A549 (cell line): ENCODE results near the gene IGSF10. TPM values are rescaled to one million over a fixed set of nuclear protein-coding genes. Genes with fewer than 3 reads are reported as not detected.

ENCODE experiments used
- ATAC-seq, 2 experiments: fragments of 200-7000 bp in 1 of 2; fragments of >200 bp in 1 of 2; cut with Nextera tagmentation in 1 of 2; cut with Tn5 transposase in 1 of 2; 3 replicates each; pipeline versions ENCODE4 v1.8.0 to v1.9.1; 2018 to 2020; ENCODE audit warnings: mild to moderate bottlenecking in 1 of 2, moderate library complexity in 1 of 2
- CTCF ChIA-PET: fragments of 300-600 bp; sonication (Branson Sonifier 250); formaldehyde crosslinking; extraction: SDS; loops from one replicate; lab custom pipeline; 2021; ENCODE audit warnings: antibody characterized with exemption, inconsistent platforms; lab: Yijun Ruan, JAX
- POLR2A ChIA-PET: fragments of 350-600 bp; formaldehyde crosslinking; extraction: SDS; loops from one replicate; lab custom pipeline; 2021; ENCODE audit warnings: antibody characterized with exemption, inconsistent platforms; lab: Yijun Ruan, JAX
- DNase-seq, 2 experiments: peaks; one replicate each; pipeline versions ENCODE4 v3.0.0 to v3.0.0-alpha.2; 2011 to 2016; ENCODE audit warnings: low read depth in 1 of 2, low spot score in 1 of 2
- FAIRE-seq: peaks from 2 replicates; lab custom pipeline; 2011; peaks lifted over from hg19 to GRCh38; lab: Jason Lieb, UNC
- H3K27ac ChIP-seq, 2 experiments: fragments of >200 bp; sonication (Bioruptor Twin); formaldehyde crosslinking; 3 replicates each; pipeline ENCODE4 v1.5.1; 2016 to 2017
- H3K4me1 ChIP-seq: fragments of >200 bp; sonication (Bioruptor Twin); formaldehyde crosslinking; 3 replicates; pipeline ENCODE4 v1.6.1; 2016
- H3K4me2 ChIP-seq: fragments of >200 bp; sonication (Bioruptor Twin); formaldehyde crosslinking; 3 replicates; pipeline ENCODE4 v1.6.1; 2016
- H3K4me3 ChIP-seq: fragments of >200 bp; sonication (Bioruptor Twin); formaldehyde crosslinking; 3 replicates; pipeline ENCODE4 v1.5.1; 2016
- H3K9me3 ChIP-seq: fragments of >200 bp; sonication (Bioruptor Twin); formaldehyde crosslinking; 3 replicates; pipeline ENCODE4 v1.6.1; 2016
- CBX2 ChIP-seq: fragments of 200-600 bp; sonication (generic); IDR thresholded peaks from 2 replicates; pipeline ENCODE4 v1.6.1; 2016; ENCODE audit warnings: low read depth, mild to moderate bottlenecking, borderline replicate concordance
- CBX8 ChIP-seq: fragments of 200-600 bp; sonication (generic); IDR thresholded peaks from 2 replicates; pipeline ENCODE4 v1.6.1; 2016
- EHF ChIP-seq: fragments of 250-450 bp; sonication (Bioruptor Pico); IDR thresholded peaks from 2 replicates; pipeline ENCODE4 v1.5.0; 2020; ENCODE audit warnings: mild to moderate bottlenecking
- EP300 ChIP-seq, 2 experiments: fragments of >200 bp; sonication (Bioruptor Twin); formaldehyde crosslinking; IDR thresholded peaks; 2 replicates in 1 of 2; 3 replicates in 1 of 2; pipeline ENCODE4 v1.6.1; 2016 to 2017
- GATA3 ChIP-seq: IDR thresholded peaks from 2 replicates; pipeline ENCODE4 v1.6.1; 2012; ENCODE audit warnings: borderline replicate concordance
- HDAC2 ChIP-seq: fragments of 200-600 bp; sonication (generic); IDR thresholded peaks from 2 replicates; pipeline ENCODE4 v1.6.1; 2016
- HOXB13 ChIP-seq: fragments of 250-450 bp; sonication (Bioruptor Pico); IDR thresholded peaks from 2 replicates; pipeline ENCODE4 v1.5.0; 2020; ENCODE audit warnings: low read depth, mild to moderate bottlenecking, moderate library complexity
- MYC ChIP-seq: IDR thresholded peaks from 2 replicates; pipeline ENCODE4 v1.6.1; 2012; ENCODE audit warnings: mild to moderate bottlenecking, inconsistent platforms, low read length, improper control_type of control experiment, borderline replicate concordance
- NR3C1 ChIP-seq: fragments of >200 bp; sonication (Bioruptor Twin); formaldehyde crosslinking; IDR thresholded peaks from 3 replicates; pipeline ENCODE4 v1.6.1; 2017
- RAD21 ChIP-seq, 2 experiments: fragments of >200 bp in 1 of 2; sonication (Bioruptor Twin) in 1 of 2; formaldehyde crosslinking in 1 of 2; IDR thresholded peaks in 1 of 2; conservative IDR thresholded peaks in 1 of 2; 2 replicates in 1 of 2; 3 replicates in 1 of 2; pipeline ENCODE4 v1.6.1; 2012 to 2018; ENCODE audit warnings: inconsistent platforms in 1 of 2
- TP53 ChIP-seq: fragments of 250-450 bp; sonication (Bioruptor Pico); IDR thresholded peaks from 2 replicates; pipeline ENCODE4 v1.5.0; 2021; ENCODE audit warnings: mild to moderate bottlenecking, moderate library complexity
- ZNF302 ChIP-seq: fragments of 250-450 bp; sonication (Bioruptor Pico); IDR thresholded peaks from 2 replicates; pipeline ENCODE4 v1.9.0; 2021; ENCODE audit warnings: inconsistent platforms, mild to moderate bottlenecking, moderate library complexity
- WGBS: methylation state at CpG from one replicate; pipeline ENCODE4 v1.1.6; 2017; ENCODE audit errors: missing lambda C conversion rate; 5-methylcytosine and 5-hydroxymethylcytosine counted together
- polyA plus RNA-seq, 4 experiments: library from polyadenylated mRNA; depleted of rRNA in 3 of 4; stranded (reverse); fragments of >200 nt; fragmentation: RNase III in 1 of 4; extraction: RNeasy Plus Mini Kit Qiagen cat#74134 plus additional on column Dnase treatment in 1 of 4; gene quantifications; 2 replicates in 3 of 4; 3 replicates in 1 of 4; pipeline ENCODE4 v1.2.3, GENCODE V29; 2011 to 2017
- TF ChIP-seq, protein P1 (sequence below): fragments of >200 bp; sonication (Bioruptor Twin); formaldehyde crosslinking; IDR thresholded peaks from 3 replicates; pipeline ENCODE4 v1.5.1; 2016
- TF ChIP-seq, protein P2 (sequence below): IDR thresholded peaks from 2 replicates; pipeline ENCODE4 v1.6.1; 2012
- TF ChIP-seq, protein P3 (sequence below): fragments of 150-350 bp; IDR thresholded peaks from 2 replicates; pipeline ENCODE4 v1.6.1; 2014; ENCODE audit warnings: low read depth, mild to moderate bottlenecking, low read length
- TF ChIP-seq, protein P4 (sequence below): fragments of >200 bp; sonication (Bioruptor Twin); formaldehyde crosslinking; IDR thresholded peaks from 3 replicates; pipeline ENCODE4 v1.6.1; 2016
- TF ChIP-seq, protein P5 (sequence below): fragments of 450-650 bp; IDR thresholded peaks from 2 replicates; pipeline ENCODE4 v1.6.1; 2014; ENCODE audit warnings: antibody characterized with exemption

IGSF10 gene
- polyA plus RNA-seq, 2 of the 4 experiments (the other 2 are of a cell fraction) = 0.61 to 2.9 TPM

DNA sequence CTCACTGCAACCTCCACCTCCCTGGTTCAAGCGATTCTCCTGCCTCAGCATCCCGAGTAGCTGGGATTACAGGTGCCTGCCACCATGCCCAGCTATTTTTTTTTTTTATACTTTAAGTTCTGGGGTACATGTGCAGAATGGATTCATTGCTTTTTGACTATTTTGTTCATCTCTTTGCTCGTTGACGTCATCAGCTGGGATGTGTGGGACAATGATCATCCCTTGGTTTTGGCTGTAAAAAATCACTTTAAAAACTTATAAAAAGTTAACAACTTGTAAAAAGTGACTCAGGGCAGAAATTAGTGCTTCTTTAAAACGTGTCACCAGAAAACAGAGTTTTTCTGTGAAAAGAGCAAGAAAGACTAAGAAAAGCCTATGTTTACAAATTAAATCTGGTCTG lies 37.8 kb downstream of the IGSF10 start:
- Histone ChIP-seq H3K4me1 (peaks cover 16% of the 10 kb centered on the region), H3K4me3 (no peak overlapping the region), H3K4me2 (no peak overlapping the region), H3K27ac (no peak overlapping the region), H3K9me3 (no peaks in the 10 kb centered on the region)
- no peak for TF ChIP-seq EP300 (IDR thresholded peaks at IDR 0.05)
- no peak for TF ChIP-seq HDAC2
- TF ChIP-seq, protein P1, sequence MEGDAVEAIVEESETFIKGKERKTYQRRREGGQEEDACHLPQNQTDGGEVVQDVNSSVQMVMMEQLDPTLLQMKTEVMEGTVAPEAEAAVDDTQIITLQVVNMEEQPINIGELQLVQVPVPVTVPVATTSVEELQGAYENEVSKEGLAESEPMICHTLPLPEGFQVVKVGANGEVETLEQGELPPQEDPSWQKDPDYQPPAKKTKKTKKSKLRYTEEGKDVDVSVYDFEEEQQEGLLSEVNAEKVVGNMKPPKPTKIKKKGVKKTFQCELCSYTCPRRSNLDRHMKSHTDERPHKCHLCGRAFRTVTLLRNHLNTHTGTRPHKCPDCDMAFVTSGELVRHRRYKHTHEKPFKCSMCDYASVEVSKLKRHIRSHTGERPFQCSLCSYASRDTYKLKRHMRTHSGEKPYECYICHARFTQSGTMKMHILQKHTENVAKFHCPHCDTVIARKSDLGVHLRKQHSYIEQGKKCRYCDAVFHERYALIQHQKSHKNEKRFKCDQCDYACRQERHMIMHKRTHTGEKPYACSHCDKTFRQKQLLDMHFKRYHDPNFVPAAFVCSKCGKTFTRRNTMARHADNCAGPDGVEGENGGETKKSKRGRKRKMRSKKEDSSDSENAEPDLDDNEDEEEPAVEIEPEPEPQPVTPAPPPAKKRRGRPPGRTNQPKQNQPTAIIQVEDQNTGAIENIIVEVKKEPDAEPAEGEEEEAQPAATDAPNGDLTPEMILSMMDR = no peak
- TF ChIP-seq, protein P2, sequence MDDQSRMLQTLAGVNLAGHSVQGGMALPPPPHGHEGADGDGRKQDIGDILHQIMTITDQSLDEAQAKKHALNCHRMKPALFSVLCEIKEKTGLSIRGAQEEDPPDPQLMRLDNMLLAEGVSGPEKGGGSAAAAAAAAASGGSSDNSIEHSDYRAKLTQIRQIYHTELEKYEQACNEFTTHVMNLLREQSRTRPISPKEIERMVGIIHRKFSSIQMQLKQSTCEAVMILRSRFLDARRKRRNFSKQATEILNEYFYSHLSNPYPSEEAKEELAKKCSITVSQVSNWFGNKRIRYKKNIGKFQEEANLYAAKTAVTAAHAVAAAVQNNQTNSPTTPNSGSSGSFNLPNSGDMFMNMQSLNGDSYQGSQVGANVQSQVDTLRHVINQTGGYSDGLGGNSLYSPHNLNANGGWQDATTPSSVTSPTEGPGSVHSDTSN = no peak
- TF ChIP-seq, protein P3, sequence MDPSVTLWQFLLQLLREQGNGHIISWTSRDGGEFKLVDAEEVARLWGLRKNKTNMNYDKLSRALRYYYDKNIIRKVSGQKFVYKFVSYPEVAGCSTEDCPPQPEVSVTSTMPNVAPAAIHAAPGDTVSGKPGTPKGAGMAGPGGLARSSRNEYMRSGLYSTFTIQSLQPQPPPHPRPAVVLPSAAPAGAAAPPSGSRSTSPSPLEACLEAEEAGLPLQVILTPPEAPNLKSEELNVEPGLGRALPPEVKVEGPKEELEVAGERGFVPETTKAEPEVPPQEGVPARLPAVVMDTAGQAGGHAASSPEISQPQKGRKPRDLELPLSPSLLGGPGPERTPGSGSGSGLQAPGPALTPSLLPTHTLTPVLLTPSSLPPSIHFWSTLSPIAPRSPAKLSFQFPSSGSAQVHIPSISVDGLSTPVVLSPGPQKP = no peak
- TF ChIP-seq CBX8 = no peak
- no peak for TF ChIP-seq GATA3
- no peak for TF ChIP-seq ZNF302 (CRISPR knock-in tag)
- no peak for TF ChIP-seq MYC
- TF ChIP-seq CBX2 = no peak
- no peak for TF ChIP-seq TP53 (CRISPR knock-in tag)
- TF ChIP-seq RAD21 (conservative IDR thresholded peaks at IDR 0.05 in 1 of 2, IDR thresholded peaks at IDR 0.05 in 1 of 2) = no peak
- ATAC-seq (no peak), DNase-seq (no peak), FAIRE-seq (no peak)
- WGBS = 76% methylated on average over 5 of the region's 5 CpGs
- ChIA-PET CTCF (interaction anchor here (0.7 kb wide), 1 partner anchor 134 kb away, joined by 5 read pairs; no protein-coding TSS in a partner anchor), POLR2A (interaction anchor here (0.7 kb wide), 1 partner anchor 63 kb away, joined by 6 read pairs; no protein-coding TSS in a partner anchor)

DNA sequence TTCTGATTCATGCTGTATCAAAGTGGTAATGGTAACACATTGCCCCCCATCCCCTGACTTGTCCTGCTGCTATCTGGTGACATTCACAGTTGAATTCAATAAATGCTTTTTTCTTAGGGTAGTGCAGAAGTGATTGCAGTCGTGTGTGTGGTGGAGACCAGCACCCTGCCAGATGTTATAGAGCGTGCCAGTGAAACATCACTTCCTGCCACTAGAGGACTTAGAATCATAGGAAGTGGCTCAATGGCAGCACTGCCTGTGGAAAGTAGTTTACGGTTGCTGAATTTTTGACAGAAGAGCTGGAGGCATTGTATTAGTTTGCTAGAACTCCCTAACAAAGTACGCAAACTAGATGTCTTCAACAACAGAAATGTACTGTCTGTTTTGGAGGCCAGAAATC lies 38.9 kb downstream of the IGSF10 start:
- no peaks in the 10 kb centered on the region for H3K9me3 ChIP-seq
- DNase-seq (no peak), ATAC-seq (peak in 1 of 2 experiments; percentile 55; a peak in 2 of 6 replicates), FAIRE-seq (no peak)
- no peak overlapping the region for H3K4me3 ChIP-seq
- WGBS = 75% methylated on average over 4 of the region's 4 CpGs
- H3K4me1 ChIP-seq = peaks cover 16% of the 10 kb centered on the region
- H3K27ac ChIP-seq = no peak overlapping the region
- H3K4me2 ChIP-seq = no peak overlapping the region
- ChIA-PET POLR2A (no interaction called here), CTCF (no interaction called here)
- TF ChIP-seq EHF (no peak), RAD21 (conservative IDR thresholded peaks at IDR 0.05 in 1 of 2, IDR thresholded peaks at IDR 0.05 in 1 of 2) (peak in 1 of 2 experiments; percentile 12; a peak in 1 of 5 replicates), MYC (no peak), HOXB13 (CRISPR knock-in tag) (no peak), CBX2 (no peak), NR3C1 (no peak)
- TF ChIP-seq, protein P4, sequence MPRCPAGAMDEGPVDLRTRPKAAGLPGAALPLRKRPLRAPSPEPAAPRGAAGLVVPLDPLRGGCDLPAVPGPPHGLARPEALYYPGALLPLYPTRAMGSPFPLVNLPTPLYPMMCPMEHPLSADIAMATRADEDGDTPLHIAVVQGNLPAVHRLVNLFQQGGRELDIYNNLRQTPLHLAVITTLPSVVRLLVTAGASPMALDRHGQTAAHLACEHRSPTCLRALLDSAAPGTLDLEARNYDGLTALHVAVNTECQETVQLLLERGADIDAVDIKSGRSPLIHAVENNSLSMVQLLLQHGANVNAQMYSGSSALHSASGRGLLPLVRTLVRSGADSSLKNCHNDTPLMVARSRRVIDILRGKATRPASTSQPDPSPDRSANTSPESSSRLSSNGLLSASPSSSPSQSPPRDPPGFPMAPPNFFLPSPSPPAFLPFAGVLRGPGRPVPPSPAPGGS = no peak
- TF ChIP-seq, protein P5, sequence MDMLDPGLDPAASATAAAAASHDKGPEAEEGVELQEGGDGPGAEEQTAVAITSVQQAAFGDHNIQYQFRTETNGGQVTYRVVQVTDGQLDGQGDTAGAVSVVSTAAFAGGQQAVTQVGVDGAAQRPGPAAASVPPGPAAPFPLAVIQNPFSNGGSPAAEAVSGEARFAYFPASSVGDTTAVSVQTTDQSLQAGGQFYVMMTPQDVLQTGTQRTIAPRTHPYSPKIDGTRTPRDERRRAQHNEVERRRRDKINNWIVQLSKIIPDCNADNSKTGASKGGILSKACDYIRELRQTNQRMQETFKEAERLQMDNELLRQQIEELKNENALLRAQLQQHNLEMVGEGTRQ = no peak
- TF ChIP-seq, all 56 proteins: peak for 1
